Stimulated activated CD8-positive, alpha-beta memory T cell treated with anti-CD3 and anti-CD28 coated beads, Interleukin-15, amount 100 ng/mL, for 48 hours (primary cell): ENCODE measurements around the gene MYO1D.

Experiments
- DNase-seq, 2 donors: peaks; one replicate each; pipeline ENCODE4 v3.0.0-alpha.2; 2020; ENCODE audit warnings: low read depth in 2 of 2

The MYO1D gene

DNA sequence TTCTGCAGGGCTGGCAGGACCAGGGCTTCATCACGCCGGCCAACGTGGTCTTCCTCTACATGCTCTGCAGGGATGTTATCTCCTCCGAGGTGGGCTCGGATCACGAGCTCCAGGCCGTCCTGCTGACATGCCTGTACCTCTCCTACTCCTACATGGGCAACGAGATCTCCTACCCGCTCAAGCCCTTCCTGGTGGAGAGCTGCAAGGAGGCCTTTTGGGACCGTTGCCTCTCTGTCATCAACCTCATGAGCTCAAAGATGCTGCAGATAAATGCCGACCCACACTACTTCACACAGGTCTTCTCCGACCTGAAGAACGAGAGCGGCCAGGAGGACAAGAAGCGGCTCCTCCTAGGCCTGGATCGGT, 388.8 kb downstream of the MYO1D start:
- no peak for DNase-seq

DNA sequence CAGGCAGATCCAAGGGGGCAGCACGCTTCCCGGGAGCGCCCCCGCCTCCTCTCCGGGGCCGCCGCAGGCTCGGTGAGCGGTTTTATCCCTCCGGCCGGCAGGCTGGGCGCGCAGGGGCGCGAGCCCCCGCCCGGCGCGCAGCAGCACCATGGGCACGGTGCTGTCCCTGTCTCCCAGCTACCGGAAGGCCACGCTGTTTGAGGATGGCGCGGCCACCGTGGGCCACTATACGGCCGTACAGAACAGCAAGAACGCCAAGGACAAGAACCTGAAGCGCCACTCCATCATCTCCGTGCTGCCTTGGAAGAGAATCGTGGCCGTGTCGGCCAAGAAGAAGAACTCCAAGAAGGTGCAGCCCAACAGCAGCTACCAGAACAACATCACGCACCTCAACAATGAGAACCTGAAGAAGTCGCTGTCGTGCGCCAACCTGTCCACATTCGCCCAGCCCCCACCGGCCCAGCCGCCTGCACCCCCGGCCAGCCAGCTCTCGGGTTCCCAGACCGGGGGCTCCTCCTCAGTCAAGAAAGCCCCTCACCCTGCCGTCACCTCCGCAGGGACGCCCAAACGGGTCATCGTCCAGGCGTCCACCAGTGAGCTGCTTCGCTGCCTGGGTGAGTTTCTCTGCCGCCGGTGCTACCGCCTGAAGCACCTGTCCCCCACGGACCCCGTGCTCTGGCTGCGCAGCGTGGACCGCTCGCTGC, 389.3 kb downstream of the MYO1D start:
- no peak for DNase-seq

DNA sequence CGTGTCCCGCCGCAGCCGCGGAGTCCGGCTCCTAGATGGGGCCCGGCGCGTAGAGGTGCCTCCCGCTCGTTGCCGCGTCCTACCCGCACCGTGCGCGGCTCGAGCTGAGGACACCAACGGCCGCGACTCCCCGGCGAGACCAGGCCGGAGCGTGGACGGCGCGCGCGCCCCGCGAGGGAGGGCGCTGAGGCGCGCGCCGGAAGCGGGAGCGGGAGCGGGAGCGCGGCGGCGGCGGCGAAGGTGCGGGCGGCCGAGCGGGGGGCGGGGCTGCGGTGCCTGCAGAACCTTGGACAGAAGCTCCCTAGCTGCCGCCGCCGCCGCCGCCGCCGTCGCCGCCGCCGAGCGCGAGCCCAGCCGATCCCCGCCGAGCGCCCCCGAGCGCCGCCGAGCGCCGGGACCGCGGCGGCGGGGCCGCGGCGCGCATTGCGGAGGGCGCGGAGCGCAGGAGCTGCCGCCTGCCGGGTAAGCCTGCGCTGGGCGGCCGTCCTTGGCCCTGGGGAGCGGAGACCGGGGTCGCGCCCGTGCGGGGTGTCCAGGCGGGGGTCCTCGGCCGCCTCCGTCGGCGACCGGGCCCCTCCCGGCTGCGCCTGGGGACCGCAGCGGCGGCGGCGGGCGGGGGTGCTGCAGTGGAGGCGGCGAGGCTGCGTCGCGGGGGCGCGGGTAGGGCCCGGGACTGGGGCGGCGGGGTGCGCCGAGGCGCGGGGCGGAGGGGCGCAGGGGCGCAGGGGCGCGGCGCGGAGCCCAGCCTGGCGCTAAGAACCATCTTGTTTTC, 390.0 kb downstream of the MYO1D start, which contains the start of gene CDK5R1:
TSS of gene CDK5R1 (plus strand) at position 293 of the 772 bp plus-strand sequence. CDS start 628 bp downstream, outside the sequence.
- DNase-seq = peak; percentile 58 to 68

DNA sequence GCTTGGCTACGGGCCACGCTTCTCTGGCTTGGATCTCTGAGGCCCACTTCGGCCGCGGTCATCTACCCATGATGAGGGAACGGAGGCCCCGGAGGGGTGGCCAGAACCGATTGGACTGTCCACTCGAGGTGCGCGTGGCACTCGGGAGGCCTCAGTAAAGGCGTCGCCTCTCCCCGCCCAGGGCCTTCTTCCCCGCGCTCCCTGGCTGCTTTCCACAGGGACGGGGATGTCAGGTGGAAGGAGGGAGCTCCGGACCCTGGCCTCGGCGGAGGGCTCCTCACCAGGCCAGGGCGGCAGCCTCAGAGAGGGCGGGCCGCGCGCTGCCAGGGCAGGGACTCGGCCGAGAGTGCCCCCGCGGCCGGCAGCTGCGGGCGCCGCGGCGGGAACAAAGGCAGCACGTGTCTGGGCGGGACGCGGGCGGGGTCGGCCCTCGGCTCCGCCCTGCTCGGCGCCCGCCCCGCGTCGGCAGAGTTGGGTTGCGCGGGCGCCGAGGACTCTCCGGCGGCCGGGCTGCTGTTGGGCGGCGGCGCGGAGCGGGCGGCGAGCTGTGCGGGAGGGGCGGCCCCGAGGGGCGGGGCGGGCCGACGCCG, 390.7 kb downstream of the MYO1D start:
- peak; percentile 46 to 53 for DNase-seq

DNA sequence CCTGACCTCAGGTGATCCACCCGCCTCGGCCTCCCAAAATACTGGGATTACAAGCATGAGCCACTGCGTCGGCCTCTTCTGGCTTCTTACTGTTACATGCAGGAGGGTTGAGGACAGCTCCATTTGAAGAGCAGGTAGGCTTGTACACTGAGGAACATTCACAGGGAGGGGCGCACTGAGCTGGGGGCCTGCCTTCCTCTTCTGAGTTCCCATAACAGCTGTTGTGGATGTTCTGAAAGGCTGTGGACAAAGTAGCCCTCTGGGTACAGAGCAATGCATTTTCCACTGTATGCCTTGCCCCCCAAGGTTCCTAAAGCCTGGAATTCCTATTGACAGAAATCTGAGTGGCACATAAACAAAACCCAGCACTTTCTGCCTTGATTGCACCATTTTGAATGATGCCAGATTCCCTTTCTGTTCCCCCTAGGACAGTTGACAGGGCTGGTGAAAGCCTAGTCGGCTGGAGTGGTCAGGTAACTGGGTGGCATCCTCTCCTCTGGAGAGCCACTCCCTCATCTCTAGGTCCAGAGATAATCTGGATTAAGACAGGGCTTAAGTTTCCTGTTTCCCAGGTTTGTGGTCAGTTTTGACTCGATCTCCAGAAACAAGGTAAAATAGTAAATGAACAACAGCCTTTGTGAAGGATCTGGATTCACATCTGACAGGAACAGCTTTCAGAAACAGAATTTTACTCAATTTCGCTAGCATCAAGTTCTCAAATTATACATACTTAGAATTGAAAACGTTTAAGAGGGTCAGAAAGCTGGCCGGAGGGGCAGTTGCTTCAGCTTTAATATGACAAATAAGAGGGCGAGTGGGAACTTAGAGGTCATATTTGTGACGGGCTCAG, 391.4 kb downstream of the MYO1D start:
- DNase-seq = no peak

DNA sequence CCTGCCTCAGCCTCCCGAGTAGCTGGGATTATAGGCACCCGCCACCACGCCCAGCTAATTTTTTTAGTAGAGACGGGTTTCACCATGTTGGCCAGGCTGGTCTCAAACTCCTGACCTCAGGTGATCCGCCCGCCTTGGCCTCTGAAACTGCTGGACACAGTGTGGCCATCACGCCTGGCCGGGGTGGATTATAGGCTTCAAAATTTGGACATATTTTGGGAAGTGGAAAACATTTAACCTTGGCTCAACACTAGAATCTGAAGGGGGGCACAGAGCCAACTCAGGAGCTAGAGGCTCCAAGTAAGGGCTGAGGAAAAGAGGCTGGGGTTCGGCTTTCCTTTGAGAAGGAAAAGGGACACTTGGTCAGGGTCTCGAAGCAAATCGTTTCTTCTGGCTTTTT, 392.3 kb downstream of the MYO1D start:
- DNase-seq = no peak

DNA sequence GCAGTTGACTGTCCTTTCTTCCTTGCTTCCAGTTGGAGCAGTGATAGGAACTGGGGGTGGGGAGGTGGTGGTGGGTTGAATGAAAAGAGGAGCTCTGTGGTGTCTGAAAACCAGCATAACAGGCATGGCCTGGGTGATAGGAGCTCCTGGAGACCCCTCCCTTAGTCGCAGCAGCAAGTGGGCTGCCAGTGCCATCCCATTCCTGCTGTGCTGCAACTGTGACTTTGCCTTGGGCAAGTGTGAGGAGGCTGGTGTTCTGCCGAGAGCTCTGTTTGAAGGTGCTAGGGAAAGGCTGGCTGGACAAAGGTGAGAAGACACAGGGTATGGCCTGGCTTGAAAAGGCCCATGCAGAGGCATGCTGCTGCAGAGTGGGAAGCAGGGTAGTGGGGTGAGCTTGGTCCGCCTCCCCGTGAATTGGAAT, 392.9 kb downstream of the MYO1D start:
- DNase-seq = no peak

DNA sequence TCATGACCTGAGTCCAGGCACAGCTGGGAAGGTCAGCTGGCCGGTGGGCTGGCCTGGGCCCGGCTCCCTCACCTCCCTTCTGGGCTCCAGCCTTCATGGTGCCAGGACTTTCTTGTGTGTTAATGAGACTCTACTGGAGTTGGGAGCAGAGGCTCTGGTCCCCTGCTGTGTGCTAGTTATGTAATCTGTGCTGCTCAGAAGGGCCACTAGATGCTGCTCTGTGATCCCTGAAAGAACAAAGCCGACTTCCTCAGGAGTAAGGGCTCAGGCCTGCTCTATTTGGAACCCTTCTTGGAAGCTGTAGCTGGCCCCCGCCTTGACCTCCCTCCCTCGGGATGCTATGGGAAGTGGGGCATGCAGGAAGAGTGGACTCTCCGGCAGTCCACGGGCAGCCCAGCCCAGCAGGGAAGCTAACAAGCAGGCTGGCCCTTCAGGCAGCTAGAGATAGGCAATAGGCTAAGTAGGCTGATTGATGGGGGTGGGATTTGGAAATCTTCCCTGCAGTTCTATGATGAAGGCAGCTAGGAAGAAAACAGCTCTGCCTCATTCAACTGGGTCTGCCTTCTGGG, 393.4 kb downstream of the MYO1D start:
- DNase-seq = no peak

DNA sequence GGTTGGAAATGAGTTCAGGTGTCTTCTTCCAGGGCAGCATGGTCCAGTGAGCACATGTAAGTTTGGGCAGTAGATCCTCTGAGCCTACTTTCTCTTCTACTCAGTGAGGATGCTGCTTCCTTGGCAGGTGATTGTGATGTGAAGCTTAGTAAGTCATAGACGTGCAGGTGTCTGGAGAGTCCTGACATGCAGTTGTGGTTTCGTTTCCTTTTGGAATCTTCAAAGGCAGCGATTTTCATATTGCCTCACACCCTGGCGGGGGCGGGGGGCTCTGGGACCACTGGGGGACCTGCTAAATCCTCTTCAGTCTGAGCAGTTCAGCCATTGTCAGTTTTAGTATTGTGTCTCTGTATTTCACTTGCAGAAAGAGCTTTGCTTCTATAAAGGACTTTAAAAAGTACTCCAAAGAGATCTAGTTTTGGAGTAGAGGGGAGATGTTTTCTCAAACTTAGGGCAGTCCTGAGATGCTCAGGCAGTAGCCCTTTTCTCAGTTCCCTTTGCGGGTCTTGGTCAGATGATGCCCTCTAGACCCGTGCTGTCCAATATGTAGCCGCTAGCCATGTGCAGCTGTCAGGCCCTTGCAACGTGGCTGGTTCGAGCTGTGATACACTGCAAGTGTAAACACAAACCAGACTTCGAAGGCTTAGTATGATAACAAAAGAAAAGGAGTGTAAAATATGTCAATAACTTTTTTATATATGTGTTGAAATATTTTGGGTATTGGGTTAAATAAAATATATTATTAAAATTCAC, 394.2 kb downstream of the MYO1D start:
- no peak for DNase-seq

DNA sequence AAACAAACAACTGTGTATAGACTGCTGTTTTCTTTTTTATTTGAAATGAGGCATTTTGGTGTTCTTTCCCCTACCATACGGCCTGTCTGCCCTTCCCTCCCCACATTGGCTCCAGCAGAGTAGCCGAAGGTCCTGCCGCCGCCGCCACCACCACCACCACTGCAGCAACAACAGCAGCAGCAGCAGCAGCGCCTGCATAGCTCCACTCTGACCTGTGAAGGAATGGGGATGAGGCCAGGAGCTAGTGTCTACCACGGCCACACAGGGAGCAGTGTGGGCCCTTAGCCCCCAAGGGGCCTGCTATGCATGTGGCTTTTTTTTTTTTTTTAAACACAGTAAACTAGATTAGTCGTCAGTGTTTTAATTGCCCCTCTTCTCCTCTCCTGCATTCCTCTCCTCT, 395.7 kb downstream of the MYO1D start:
- no peak for DNase-seq

DNA sequence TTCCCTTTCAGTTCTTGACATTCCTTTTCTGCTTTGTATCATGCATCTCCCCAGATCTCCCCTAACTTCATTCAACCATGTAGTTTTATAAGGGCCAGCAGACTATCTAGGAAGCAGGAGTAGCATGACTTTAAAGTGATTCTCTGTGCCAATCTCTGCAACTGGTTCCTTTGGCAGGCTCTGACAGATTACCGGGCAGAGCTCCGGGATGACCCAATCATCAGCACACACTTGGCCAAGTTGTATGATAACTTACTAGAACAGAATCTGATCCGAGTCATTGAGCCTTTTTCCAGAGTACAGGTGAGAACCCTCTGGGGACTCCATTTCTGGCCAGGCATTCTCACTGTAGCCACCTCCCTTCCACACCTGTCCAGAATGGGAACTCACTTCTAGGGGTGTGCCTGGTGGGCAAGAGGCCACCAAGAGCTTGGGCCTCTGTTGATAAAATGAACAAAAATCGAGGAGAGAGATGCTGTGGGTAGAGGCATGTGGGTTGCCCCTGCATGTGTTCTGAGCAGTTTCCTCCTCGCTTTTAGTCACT, 397.8 kb downstream of the MYO1D start:
- DNase-seq = no peak

DNA sequence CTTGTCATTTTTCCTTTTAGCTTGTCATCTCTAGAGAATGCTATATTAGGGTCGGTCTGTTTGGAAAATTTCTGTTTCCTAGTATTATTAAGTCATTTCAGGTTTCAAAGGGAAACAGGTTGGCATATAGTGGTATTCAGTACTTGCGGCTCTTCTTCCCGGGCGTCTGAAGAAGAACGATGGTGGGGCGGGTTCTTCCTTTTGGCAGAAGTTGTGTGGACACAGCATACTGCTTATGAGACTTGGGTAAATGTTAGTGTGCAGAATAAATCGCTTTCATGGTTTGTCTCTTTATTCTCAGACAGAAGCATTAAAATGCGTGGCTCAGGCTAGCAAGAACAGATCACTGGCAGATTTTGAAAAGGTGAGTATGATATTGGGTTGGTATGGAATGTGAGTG, 399.7 kb downstream of the MYO1D start:
- DNase-seq = no peak

DNA sequence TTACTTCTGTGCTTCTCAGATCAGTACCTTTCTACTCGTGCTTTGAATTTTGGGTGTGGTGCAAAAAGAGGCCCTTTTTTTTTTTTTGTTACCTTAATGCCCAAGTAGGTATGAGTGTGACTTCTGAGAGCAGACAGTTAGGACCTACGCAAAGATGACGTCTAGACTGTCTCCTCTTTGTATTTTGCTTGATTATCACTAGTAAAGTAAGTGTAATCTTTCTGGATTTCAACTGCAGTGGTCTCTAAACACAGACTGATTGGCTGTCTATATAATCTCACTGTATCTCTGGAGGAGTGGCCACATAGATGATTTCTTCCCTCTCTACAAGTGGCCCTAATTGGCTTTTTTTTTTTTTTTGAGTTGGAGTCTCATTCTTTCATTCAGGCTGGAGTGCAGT, 401.7 kb downstream of the MYO1D start:
- DNase-seq = no peak

DNA sequence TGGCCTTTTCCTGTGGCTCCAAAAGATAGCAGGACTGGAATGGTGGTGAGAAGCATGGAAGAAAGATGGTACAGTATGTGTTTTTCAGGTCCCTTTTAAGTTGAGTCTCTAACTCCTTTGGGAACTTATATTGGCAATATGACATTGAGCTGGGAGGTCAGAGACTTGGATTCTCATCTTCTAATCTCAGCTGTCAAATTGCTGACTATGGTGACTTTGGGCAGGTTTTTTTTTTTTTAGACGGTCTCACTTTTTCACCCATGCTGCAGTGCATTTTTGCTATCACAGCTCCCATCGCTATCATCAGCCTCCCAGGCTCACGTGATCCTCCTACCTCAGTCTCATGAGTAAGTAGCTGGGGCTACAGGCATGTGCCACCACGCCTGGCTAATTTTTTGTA, 405.3 kb downstream of the MYO1D start:
- no peak for DNase-seq

DNA sequence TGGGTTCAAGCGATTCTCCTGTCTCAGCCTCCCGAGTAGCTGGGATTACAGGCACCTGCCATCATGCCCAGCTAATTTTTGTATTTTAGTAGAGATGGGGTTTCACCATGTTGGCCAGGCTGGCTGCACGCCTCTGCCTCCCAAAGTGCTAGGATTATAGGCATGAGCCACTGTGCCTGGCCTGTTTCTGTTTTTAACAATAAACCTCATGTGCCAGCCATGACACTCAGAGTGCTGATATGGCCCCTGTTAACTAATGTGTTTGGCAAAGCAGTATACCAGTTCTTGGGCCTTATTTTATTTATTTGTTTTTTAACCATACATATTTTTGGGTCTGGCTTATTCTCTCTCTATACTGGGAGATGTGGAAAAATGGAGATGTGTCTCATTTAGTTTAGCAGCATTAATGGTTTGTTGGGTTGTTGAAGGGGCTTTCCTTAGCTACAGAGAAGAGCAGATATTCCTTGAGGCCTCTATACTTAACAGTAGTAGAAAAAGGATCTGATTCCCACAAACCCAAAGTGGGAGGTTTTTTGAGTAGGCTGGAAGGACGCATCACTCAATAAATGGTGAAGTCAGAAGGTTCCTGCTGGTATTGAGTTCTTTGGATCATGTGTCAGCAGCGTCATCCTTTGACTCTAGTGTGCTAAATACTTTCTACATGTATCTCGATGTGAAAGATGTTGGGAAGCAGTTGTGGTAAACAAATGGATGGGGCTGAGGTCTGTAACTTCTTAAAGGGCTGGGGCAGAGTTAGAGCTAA, 406.3 kb downstream of the MYO1D start:
- DNase-seq = no peak

DNA sequence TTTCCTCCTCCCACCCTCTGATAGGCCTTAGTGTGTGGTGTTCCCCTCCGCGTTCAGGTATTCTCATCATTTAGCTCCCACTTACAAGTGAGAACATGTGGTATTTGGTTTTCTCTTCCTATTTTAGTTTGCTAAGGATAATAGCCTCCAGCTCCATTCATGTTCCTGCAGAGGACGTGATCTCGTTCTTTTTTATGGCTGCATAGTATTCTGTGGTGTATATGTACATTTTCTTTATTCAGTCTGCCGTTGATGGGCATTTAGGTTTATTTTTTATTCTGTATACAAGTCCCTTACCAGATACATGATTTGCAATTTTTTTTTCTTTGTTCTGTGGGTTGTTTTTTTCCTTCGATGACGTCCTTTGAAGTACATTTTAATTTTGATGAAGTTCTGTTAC, 409.0 kb downstream of the MYO1D start:
- no peak for DNase-seq

DNA sequence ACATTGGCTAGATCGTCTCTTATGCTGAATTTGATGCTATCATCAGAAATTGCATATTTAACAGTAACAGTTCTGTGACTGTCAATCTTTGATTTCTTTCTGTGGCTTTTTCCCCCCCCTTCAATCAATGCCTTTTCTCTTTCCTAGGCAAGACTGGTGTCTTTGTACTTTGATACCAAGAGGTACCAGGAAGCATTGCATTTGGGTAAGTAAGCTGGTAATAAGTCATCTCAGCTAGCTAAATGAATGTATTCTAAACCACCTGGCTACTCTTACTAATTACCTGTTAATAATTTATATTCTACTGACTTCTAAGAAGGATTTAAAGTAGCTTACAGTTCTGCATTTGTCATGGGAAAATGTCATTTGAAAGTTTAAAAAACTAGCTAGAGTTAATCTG, 412.6 kb downstream of the MYO1D start:
- DNase-seq = no peak

DNA sequence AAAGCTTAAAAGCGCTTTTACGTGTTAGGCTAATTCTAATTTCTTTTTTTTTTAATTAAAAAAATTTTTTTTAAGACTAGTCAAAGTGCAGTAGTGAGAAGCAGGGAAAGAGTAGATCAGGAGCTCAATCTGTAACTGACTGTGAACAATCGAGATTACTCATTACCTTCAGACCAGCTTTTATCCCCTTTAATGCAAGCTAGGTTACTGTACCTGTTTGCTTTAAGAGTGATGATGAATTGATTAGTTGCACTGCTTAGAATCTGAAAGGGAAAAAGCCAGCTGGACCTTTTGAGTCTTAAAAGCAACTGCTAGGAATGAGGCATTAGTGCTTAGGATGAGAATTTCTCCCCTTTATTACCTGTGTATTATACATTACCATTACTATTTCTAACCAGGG, 413.6 kb downstream of the MYO1D start:
- DNase-seq = no peak

DNA sequence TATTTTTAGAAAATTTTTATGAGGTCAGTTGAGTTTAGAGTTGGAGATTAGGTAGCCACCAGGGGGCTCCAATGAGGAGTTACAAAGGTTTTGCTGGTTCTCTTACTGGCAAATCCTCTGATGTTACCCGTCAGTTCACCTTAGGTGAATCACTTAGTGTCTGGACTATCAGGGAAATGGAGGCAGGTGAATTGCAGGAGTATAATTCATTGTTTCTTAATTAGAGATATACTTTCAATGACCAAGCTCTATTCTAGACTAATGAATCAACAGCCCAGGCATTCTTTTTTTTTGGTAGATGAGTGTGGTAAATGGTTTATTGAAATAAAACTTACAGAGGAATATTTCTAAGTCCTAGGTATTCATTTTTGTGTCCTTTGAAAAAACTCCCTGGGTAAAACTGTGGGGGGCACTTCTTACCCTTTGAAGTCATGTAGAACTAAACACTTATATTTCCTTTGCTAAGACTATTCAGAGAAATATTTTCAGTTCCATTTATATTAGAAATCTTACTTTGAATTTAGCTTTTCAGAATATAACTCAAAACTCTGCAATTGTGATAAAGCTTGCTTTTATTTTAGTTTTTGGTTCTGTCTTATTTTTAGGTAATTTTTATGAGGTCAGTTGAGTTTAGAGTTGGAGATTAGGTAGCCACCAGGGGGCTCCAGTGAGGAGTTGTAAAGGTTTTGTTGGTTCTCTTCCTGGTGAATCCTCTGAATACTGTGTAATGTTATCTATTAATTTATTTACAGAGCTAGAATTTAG, 414.9 kb downstream of the MYO1D start:
- peak in 1 of 2 donors; percentile 17 for DNase-seq
